Uterus (tissue), 2 donors: Measurements from ENCODE around the gene PANX1.

Source experiments
- CTCF ChIP-seq, 4 experiments: fragments of 200-600 bp in 2 of 4; fragments of 450-650 bp in 2 of 4; sonication (generic) in 2 of 4; IDR thresholded peaks; one replicate each; pipeline ENCODE4 v1.5.1; 2016 to 2019; ENCODE audit warnings: antibody characterized with exemption in 4 of 4, mild to moderate bottlenecking in 2 of 4, moderate library complexity in 1 of 4
- POLR2A ChIP-seq, 2 donors: fragments of 450-650 bp; IDR thresholded peaks; one replicate each; pipeline ENCODE4 v1.6.1; 2016; ENCODE audit warnings: antibody characterized with exemption in 2 of 2, mild to moderate bottlenecking in 1 of 2, moderate library complexity in 1 of 2

GRCh38 chr11:94132152-94132558 is 3.5 kb downstream of the PANX1 start:
- no peak for TF ChIP-seq CTCF (IDR thresholded peaks at IDR 0.05)
- no peak for TF ChIP-seq POLR2A (IDR thresholded peaks at IDR 0.05)
